ENCODE results near the gene FBRS.

- no peak for TF ChIP-seq CTCF (IDR thresholded peaks at IDR 0.05; ENCODE audit: poor library complexity)
- TF ChIP-seq EZH2 (IDR thresholded peaks at IDR 0.05; ENCODE audit: borderline replicate concordance), result no peak
- TF ChIP-seq EZH2phosphoT487 (IDR thresholded peaks at IDR 0.05; ENCODE audit: low read depth, severe bottlenecking, unreplicated experiment), result no peak
Measured at GRCh38 chr16:30652005-30652296, 6.3 kb upstream of the FBRS start.
